ENCODE data around the gene CCL3.
"Not testable (repeated sequence)": the region's sequence is repeated elsewhere in the genome, so short reads cannot be mapped to it uniquely, and the experiment has no call there.

The CCL3 gene

GRCh38 chr17:36083691-36084090 is 6.3 kb downstream of the CCL3 start:
- not testable (repeated sequence) for DNase-seq

- peak; percentile 76 for DNase-seq
These were observed 7.3 kb downstream of the CCL3 start for GRCh38 chr17:36082482-36083120.

GRCh38 chr17:36081681-36082471 is 8.1 kb downstream of the CCL3 start:
- not testable (repeated sequence) for DNase-seq

GRCh38 chr17:36074365-36074764 is 15.6 kb downstream of the CCL3 start:
- DNase-seq, result no peak

DNA sequence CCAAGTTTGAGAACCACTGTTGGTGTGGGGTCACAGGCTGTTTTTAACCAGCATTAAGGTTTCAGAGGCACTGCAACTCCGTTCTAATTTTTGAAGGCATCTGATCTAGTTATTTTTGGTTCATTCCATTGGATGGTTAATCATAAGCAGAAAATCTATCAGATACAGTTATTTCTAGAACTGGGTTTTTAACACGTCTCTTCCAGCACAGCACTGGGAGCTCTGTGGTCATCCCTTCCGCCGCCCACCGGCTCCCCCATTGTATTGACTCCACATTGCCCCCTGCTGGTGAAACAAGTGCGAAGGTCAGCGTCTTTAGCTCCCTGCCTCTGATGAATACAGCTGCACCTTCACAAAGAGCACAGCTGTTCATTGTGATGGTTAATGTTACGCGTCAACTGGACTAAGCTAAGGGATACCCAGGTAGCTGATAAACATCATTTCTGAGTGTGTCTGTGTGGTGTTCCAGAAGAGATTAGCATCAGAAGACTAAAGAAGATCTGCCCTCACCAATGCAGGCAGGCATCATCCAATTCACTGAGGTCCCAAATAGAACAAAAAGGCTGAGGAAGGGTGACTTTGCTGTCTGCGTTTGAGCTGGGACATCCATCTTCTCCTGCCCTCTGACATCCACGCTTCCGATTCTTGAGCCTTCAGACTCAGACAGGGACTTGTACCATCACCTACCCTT is 17.4 kb downstream of the CCL3 start:
- peak; percentile 90 for DNase-seq

DNA sequence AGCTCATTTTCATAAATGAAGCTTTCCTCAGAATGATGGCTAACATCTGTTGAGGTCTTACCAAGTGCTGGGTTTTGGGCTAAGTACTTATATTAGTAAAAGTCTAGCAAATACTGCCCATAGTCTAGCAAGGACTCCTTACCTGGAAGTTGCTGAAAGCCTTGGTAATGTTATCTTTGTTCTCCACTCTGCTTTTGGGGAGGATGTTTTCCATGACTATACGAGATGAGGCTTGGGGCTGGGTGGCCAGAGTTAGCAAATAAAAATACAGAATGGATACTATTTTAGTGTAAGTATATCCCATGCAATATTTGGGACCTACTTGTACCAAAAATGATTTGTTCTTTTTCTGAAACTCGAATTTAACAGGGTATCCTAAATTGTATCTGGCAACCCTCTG is 18.2 kb downstream of the CCL3 start:
- no peak for DNase-seq

GRCh38 chr17:36070427-36070826 is 19.5 kb downstream of the CCL3 start:
- DNase-seq, result no peak

- no peak for DNase-seq
These were observed 20.8 kb downstream of the CCL3 start for GRCh38 chr17:36069136-36069535.

GRCh38 chr17:36068524-36068923 is 21.4 kb downstream of the CCL3 start:
- no peak for DNase-seq

- no peak for DNase-seq
These were observed 23.5 kb downstream of the CCL3 start for GRCh38 chr17:36066365-36066985.

- no peak for DNase-seq
These were observed 26.0 kb downstream of the CCL3 start, which contains the start of gene CCL18 for GRCh38 chr17:36063786-36064541. TSS of gene CCL18 (plus strand) at chr17:36064272. CDS start at chr17:36064343, 71 bp downstream.

GRCh38 chr17:36060816-36061215 is 29.1 kb downstream of the CCL3 start:
- DNase-seq, result no peak

GRCh38 chr17:36059406-36059805 is 30.5 kb downstream of the CCL3 start:
- DNase-seq, result no peak

DNA sequence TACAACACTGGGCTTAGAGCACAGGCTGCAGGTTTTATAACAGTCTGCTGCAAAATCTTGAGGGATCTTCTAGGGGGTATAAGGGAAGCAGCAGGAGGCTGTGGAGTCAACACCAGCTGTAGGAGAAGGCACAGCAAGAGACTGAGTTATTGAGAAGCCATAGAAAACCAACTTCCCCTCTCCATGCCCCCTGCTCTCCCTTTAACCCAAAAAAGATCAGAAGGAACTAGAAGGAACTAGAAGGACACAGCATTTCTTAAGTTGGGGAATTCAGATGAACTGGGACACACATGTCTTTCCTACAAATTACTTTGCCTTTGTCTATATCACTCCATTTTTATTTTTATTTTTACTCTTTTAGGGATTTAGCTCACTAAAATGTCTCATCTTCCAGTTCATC is 32.0 kb downstream of the CCL3 start:
- no peak for DNase-seq

- no peak for DNase-seq
These were observed 33.9 kb downstream of the CCL3 start for GRCh38 chr17:36055921-36056520.

DNA sequence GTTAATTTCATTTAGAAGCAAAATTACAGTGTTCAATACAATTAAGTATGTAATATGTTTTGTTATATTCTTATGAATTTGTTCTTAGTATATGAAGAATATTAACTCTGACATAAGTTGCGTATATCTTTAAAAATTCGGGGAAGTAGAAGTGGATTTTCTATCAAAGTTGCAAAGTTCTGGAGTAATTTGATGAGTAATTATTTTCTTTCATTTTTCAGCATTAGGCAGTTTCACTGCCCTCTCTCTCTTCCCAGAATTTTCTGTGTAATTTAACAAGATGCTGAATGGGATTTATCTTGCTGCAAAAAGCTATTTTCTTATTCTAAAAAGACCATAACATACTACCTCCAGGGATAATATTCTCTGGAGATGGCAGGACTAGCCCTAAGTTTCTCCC is 34.8 kb downstream of the CCL3 start:
- DNase-seq, result no peak

- DNase-seq, result no peak
These were observed 40.3 kb downstream of the CCL3 start for GRCh38 chr17:36049643-36050042.

DNA sequence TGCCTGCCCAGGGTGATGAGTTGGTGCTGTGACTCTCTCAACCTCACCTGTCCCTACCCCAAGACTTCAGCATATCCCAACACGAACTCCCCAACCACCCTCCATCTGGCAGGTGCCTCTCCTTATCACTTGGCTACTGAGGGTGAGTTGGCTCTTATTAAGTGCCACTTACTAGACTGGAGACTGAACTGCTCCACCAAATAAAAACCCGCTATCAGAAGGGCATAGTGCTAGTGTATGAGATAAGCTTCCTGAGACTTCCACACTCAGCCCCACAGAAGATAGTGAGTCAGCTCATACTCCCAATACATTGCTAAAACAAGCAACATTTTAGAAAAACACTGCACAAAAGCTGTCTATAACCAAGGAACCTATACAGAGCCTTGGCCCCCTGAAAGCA is 41.9 kb downstream of the CCL3 start:
- DNase-seq, result no peak

All from activated CD8-positive, alpha-beta memory T cell treated with anti-CD3 and anti-CD28 coated beads, Interleukin-2, amount 50 U/mL, for 48 hours (primary cell).